ENCODE data around the gene POLD3.

The POLD3 gene

DNA sequence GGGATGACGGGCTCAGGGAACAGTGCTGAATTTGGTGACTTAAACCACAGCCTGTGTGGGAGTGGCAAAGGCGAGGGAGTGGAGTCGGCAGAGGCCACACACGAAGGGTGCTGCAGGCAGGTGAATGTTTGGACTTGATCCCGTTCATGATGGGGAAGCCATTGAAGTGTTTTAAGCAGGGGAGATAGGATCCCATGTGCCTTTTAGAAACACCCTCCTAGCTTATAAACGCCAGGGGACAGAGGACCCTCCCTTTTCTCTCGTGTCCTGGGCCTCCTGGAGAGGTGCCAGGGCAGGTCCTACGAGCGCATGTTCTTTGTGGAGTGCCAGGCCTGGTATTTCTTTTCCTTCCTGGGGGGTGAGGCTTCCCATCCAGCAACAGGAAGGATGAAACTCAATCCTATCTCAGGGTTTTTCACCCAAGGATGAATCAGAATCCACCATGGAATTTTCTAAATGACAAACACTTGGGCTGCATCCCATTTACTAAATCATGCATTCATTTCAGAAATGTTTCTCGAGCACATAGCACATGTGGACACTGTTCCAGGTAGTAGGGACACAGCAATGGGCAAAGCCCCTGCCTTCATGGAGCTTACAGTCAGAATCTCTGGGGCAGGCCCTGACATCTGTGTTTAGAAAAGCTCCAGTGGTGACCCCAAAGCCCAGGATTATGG, 79.3 kb downstream of the POLD3 start:
- DNase-seq (ENCODE audit: low spot score), result no peak
- in situ Hi-C loops (cut with MboI; ENCODE audit: low pct_unique_long_range_greater_than_20kb, low sequenced_read_pairs, unreplicated experiment), result no loop called here
- TF ChIP-seq, protein P1, sequence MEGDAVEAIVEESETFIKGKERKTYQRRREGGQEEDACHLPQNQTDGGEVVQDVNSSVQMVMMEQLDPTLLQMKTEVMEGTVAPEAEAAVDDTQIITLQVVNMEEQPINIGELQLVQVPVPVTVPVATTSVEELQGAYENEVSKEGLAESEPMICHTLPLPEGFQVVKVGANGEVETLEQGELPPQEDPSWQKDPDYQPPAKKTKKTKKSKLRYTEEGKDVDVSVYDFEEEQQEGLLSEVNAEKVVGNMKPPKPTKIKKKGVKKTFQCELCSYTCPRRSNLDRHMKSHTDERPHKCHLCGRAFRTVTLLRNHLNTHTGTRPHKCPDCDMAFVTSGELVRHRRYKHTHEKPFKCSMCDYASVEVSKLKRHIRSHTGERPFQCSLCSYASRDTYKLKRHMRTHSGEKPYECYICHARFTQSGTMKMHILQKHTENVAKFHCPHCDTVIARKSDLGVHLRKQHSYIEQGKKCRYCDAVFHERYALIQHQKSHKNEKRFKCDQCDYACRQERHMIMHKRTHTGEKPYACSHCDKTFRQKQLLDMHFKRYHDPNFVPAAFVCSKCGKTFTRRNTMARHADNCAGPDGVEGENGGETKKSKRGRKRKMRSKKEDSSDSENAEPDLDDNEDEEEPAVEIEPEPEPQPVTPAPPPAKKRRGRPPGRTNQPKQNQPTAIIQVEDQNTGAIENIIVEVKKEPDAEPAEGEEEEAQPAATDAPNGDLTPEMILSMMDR (IDR thresholded peaks at IDR 0.05; ENCODE audit: extremely low read depth, insufficient read depth, missing control alignments), result no peak

DNA sequence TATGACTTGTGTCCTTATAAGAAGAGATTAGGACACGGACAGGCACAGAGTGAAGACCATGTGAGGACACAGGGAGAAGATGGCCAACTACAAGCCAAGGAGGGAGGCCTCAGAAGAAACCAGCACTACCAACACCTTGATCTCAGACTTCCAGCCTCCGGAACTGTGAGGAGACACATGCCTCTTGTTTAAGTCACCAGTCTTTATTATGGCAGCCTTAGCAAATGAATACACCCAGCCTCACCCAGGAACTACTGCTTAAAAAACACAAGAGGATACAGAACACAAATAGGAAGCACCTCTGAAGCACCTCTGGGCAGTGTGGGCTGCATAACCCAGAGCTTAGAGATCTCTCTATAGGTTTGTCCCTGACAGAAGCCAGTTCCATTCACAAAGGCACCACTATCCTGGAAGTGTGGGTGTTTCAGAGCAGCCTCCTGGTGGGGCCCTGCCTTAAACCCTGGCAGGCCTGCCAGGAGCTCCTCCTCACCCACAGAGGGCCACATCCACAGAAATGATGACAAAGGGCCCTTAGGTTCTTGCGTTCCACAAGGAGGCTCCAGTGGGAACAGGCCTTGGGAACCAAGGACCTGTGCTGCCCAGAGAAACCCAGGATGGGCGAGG, 80.1 kb downstream of the POLD3 start:
- no peak for DNase-seq (ENCODE audit: low spot score)
- TF ChIP-seq, protein P1 (IDR thresholded peaks at IDR 0.05; ENCODE audit: extremely low read depth, insufficient read depth, missing control alignments), result no peak
- in situ Hi-C loops (cut with MboI; ENCODE audit: low pct_unique_long_range_greater_than_20kb, low sequenced_read_pairs, unreplicated experiment), result no loop called here

DNA sequence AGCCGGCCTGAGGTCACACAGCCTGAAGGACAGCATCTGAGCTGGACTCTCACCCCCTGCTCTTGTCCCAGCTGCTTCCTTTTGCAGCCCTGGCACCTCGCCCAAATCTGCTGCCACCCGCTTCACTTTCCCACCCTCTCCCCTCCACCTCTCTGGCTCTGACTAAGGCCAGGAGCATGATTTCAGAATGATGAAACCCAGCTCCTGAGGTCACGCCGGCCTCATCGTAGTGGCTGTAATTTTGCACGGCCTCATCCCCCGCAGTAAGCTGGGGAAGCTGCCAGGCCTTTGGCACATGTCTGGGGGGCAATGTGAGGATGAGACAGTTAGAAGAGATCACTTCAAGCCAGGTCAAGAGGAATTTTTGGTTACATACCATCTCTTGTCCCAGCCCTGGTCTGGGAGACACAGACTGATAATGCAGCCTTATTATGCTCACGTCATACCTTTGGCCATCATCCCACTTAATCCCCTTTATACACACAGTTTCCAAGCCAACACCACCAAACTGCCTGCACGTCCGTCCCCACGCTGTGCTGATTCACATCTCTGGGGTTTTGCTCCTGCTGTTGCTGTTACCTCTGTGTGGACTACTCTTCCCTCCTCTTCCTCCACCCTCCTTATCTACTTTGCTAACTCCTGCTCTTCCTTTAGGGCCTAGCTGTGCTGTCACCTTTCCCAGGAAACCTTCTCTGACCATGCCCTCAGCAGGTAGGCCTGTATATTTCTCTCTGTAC, 80.7 kb downstream of the POLD3 start:
- DNase-seq (ENCODE audit: low spot score), result no peak
- TF ChIP-seq, protein P1 (IDR thresholded peaks at IDR 0.05; ENCODE audit: extremely low read depth, insufficient read depth, missing control alignments), result no peak
- in situ Hi-C loops (cut with MboI; ENCODE audit: low pct_unique_long_range_greater_than_20kb, low sequenced_read_pairs, unreplicated experiment), result no loop called here

DNA sequence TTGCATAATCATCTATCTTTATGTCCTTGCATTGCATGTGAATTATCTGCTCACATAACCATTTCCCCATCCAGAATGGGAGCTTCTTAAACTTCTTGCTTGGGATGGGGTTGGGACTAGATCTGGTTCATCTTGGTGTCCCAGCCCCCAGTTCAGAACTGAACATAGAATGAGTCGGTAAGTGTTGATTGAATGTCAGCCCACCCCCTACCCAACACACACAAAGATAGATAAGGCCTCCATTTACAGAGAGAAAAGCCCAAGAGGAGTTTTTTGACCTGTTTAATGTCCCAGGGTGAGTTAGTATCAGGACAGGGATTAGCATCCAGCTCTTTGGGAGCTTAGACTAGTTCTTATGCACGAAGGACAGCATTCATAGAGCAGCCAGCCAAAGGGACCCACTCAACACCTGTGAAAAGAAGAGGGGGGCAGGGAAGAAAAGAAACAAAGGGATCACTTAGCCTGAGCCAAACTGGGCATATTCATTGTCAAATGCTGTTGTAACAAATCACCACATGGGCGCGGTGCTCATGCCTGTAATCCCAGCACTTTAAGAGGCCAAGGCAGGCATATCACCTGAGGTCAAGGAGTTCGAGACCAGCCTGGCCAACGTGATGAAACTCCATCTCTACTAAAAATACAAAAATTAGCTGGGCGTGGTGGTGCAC, 81.4 kb downstream of the POLD3 start:
- in situ Hi-C loops (cut with MboI; ENCODE audit: low pct_unique_long_range_greater_than_20kb, low sequenced_read_pairs, unreplicated experiment), result no loop called here
- TF ChIP-seq, protein P1 (IDR thresholded peaks at IDR 0.05; ENCODE audit: extremely low read depth, insufficient read depth, missing control alignments), result no peak
- no peak for DNase-seq (ENCODE audit: low spot score)

DNA sequence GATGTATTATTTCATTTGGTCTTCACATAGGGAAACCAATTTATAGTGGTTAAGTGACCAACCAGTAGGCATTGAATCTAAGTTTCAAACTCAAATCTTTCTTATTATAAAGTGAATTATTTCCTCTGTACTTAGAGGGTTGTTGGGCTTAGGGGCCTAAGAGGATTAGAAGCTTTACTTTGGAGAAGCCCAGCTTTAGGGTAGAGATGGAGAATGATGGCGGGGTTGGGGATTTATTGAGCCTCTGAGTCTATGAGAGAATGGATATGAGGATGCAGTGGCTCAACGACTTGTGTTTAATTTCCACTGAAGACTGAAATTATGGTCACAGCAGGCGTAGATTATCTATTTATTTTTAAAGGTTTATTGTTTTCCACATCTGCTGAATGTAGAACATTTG, 83.4 kb downstream of the POLD3 start:
- TF ChIP-seq, protein P1 (IDR thresholded peaks at IDR 0.05; ENCODE audit: extremely low read depth, insufficient read depth, missing control alignments), result no peak
- no peak for DNase-seq (ENCODE audit: low spot score)
- in situ Hi-C loops (cut with MboI; ENCODE audit: low pct_unique_long_range_greater_than_20kb, low sequenced_read_pairs, unreplicated experiment), result no loop called here

DNA sequence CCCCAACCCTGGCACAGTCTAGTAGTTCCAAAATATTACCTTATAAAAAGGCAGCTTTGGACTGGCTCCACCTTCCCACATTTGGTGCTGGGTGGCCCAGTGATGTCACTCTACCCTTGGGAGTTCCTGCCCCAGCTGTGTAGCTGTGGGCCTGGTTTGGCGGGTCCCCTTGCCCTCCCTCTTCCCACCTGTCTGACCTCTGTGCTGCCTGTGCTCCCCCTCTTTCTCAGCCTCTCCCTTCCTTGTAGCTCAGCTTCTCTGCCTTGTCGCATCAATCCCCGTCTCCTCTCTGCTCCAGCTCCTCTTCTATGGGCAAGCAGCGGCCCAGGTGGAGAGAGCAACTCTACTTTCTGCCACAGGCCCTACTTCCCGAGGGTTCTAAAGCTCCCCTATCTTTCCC, 84.2 kb downstream of the POLD3 start:
- DNase-seq (ENCODE audit: low spot score), result no peak
- TF ChIP-seq, protein P1 (IDR thresholded peaks at IDR 0.05; ENCODE audit: extremely low read depth, insufficient read depth, missing control alignments), result no peak
- in situ Hi-C loops (cut with MboI; ENCODE audit: low pct_unique_long_range_greater_than_20kb, low sequenced_read_pairs, unreplicated experiment), result no loop called here
